ENCODE measurements around the gene OLFML2B.
A peak's percentile ranks its signal among the peaks of the same experiment; 100 is the strongest.

The OLFML2B gene

DNA sequence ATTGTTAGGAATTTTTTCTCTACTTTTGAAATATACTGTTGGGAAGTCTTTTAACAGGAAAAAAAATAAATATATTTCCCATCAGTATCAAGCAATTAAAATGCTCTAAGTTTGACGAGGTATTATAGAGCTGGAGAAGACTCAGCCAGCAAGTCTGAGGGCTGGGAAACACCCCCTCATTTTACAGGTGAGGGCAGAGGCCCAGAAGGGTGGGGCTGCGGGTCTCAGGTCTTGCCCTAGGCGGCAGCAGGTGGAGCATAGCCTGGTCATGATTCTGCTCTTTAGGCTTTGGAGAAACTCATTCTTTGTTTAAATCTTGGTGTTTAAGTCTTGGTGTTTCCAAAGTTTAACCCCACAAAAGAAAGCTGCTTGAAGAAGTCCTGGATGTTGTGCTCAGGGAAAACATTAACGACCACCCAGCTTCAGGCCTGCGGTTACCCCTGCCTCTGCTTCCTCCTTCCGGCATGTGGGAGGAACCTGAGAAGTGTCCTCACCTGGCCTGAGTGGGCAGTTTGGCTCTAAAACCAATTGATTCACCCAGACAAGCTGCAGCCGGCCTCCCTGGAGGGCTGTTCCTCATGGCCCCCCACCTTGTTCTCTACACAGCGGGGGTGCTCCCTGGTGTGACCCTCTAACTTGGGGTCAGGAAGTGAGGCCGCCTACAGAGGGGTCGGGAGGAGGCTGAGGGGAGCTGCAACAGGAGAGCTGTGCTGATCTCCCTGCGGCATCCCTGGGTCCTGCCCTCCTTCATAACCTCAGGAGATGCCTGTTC lies 41.7 kb downstream of the OLFML2B start:
- no peak for DNase-seq (ENCODE audit: low read depth in 2 of 3, low spot score in 1 of 3)

DNA sequence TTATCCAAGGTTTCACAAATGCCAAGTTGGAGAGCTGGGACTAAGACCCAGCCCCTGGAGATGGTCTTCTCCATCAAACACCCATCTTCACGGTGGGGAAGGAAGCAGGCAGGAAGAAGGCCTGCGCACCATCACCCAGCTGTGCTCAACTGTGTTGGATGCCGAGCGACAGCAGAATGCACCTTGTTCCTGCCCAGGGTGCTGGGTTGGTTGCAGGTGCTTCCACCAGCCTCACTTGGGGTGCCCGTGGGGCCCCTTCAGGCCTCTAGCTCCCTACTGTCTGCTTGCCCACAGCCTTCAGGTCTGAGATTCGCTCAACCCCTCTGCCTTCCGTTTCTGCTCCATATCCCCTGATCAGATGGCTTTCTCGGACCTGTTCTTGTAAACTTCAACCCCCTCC lies 42.5 kb downstream of the OLFML2B start:
- no peak for DNase-seq (ENCODE audit: low read depth in 2 of 3, low spot score in 1 of 3)

DNA sequence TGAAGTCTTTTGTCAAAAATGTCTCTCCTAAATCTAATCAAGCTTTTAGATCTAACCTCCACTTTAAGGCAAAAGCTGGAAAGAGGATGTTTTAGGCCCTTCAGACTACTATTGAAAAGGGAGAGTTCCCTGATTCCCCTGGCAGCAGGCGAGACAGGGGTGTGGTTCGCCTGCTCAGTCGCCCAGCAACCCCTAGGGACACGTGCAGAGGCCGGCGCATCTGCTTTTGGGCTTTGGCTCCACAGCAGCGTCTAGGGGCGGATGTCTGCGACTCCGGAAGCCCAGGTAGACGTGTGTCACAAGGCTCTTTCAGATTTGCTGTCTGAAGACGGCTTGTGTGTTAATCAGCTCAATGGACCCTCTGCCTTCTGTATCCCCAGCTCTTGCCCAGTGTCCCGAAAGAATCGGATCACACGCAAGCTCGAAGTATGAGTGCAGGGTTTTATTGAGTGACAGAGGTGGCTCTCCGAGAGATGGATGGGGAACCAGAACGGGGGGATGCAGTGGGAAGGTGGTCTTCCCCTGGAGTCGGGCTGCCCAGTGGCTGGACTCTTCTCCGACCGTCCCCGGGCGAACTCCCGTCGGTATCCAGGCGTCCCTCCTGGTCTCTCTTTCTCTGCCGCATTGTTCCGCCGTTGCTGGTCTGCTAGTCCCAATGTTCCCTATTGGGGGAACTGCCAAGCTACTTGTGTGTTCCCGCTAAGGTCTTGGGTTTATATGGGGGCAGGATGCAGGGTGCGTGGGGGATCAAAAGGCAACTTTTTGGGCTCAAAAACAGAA lies 45.5 kb downstream of the OLFML2B start:
- DNase-seq (ENCODE audit: low read depth in 2 of 3, low spot score in 1 of 3): no peak

DNA sequence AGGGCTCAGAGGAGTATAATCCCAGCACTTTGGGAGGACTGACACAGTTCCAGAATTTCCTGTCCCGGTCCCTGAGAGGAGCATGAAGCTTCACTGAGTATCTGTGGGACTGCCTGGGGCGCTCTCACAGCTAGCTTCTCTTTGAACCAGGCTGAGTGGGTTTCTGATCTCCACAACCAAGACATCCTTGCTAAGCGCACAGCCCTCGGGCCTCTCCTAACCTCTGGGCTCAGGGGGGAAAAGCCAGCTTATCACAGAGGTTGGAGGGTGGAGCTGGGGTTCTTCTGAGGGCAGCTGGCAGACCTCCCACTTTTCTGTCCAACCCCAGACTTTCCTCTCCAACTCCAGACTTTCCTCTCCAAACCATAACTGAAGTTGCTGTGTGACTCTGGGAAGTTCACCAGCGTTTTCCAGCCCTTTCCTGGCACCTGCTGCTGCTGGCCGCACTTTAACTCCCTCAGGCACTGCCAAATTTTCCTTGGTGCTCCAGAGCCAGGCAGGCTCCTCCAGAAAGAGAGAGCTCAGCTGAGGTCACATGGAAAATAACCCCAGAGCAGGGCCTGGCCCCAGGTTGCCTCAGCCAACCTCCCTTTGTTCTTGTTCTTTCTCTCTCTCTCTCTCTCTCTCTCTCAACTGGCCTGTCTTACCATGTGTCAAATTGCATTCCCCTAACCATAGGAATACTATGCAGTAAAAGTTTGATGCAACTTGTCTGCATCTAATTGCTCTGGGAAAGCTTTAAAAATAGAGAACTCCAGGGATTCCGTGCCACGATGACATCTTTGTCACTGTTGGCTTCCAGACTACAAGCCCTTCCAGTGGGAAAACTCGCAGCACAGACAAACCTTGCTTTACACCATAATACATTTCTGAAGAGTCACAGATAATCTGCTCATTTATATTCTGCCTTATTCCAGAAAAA lies 49.5 kb downstream of the OLFML2B start:
- DNase-seq (ENCODE audit: low read depth in 2 of 3, low spot score in 1 of 3): no peak

DNA sequence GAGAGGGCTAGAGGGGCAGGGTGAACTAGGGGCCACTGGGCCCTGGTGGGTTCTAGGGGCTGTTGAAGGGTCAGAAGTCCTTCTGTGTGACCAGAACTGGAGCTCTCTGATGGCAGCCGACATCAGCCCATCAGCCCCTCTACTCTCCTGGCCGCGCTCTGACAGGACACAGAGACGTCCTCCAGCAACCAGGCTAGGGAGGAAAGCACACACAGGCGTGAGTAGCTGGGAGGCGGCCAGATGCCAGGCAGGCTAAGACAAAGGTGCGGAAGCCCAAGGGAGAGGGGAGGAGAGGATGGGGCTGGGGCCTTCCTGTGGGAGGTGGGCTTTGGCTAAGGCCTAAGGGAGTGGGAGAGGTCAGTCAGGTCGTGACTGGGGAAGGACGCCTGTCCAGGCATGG lies 50.8 kb downstream of the OLFML2B start:
- DNase-seq (ENCODE audit: low read depth in 2 of 3, low spot score in 1 of 3): no peak

DNA sequence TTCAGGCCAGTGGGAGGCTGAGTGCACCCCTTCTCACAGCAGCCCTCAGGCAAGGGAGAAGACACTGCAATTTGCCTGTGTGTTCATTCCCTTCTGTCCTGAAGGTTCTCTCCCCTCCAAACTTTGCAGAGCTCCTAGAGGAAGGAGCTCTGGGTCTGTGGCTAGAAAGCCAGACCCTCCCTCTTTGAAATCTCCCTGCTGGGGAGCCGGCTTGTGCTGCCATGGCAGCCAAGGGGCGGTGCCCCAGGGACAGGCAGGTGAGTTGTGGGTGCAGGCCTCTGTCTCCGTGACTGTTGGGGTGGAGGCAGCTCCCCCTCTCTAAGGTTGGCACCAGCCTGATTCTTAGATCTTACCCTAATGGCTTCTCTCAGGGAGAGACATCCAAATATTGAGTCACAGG lies 53.0 kb downstream of the OLFML2B start:
- DNase-seq (ENCODE audit: low read depth in 2 of 3, low spot score in 1 of 3): no peak

DNA sequence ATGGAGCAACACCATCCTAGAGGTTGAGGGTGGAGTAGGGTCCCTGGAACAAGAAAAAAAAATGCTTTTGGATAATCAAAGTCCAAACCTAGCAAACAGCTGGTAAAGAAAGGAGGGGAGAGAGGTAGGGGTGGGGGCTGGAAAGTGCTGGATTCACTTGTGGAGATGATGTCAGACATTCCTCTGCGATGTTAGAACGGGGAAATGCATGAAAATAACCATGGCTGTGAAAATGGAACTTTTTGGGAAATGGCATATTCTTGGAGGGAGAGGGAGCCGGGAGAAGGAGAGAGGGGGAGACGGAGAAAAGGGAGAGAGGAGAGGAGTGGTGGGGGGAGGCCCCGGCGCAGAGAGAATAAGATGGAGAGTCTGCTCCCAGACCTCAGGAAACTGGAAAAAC lies 53.6 kb downstream of the OLFML2B start:
- DNase-seq (ENCODE audit: low read depth in 2 of 3, low spot score in 1 of 3): no peak

DNA sequence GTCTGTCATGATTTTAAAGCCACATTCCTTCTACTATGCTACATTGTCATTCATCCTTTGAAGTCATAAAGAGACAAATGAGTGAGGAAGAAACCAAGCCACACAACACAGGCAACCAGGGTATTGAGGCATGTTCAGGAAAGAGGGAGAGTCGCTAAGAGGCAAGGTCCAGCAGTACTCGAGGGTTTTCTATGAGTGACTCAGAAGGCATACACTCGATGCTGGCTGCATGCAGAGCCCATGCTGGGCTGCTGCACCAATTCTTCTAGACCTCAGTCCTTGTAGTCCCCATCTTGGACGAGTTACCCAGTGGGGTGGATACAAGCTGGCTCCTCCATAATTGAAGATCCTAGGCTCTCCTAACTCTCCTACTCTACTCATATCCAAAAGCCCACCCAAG lies 57.6 kb downstream of the OLFML2B start:
- no peak for DNase-seq (ENCODE audit: low read depth in 2 of 3, low spot score in 1 of 3)

DNA sequence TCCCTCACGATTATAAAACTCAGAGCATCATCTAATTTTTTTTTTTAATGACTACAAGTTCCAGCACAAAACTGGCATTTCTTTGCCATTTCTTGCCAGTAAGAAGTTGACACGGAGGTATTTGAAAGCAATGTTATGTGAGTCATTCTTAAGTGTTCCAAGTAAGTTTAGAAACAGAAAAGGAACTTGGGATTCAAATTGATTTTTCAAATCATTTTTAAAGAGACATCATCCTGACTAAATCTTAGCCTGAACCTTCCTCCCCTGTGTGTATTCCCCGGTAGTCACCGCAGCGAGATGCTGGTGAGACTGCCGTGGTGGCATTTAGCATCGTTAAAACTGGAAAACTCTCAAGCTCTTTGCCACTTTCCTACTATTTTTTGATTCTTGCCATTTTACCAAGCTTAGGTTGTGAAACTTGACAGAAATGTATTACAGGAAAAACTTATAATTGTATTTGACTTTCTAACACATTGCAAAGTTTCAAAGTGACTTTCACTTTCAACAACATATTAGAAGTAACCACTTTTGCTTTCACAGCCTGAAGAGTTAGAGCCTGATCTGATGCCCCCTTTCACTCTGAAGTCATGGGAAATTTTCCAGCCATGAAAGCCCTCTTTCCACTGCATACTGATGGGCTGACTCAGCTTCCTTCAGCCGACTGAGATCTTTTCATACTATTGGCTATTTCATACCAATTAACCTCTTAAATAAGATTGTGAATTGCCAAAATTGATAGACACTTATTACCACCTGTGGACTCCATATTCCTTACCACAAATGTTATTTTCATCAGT lies 61.4 kb downstream of the OLFML2B start:
- peak; percentile 28 to 40 (median 39) for DNase-seq (ENCODE audit: low read depth in 2 of 3, low spot score in 1 of 3)

DNA sequence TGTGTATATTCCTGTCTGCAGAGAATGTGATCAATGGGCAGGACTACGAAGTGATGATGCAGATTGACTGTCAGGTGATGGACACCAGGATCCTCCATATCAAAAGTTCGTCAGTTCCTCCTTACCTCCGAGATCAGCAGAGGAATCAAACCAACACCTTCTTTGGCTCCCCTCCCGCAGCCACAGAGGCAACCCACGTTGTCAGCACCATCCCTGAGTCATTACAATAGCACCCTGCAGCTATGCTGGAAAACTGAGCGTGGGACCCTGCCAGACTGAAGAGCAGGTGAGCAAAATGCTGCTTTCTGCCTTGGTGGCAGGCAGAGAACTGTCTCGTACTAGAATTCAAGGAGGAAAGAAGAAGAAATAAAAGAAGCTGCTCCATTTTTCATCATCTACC lies 65.2 kb downstream of the OLFML2B start:
- peak in 1 of 3 donors; percentile 9 for DNase-seq (ENCODE audit: low read depth in 2 of 3, low spot score in 1 of 3)

DNA sequence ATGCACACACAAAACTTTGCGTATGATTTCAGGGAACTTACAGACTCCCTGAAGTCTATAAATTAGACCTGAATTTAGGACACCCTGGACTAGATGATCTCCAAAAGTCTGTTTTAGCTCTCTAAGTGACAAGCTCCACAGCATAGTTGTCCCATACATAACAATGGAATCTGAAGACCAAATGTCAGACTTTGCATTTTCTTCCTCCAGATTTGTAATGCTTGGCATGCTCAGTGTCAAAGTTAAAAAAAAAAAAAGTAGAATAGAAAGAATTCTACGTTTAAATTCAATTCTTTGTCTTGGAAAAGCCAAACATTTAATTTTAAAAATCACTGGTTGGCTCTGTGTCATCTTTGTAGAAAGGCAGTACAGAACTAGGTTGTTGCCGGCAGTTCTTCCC lies 66.7 kb downstream of the OLFML2B start:
- DNase-seq (ENCODE audit: low read depth in 2 of 3, low spot score in 1 of 3): no peak

DNA sequence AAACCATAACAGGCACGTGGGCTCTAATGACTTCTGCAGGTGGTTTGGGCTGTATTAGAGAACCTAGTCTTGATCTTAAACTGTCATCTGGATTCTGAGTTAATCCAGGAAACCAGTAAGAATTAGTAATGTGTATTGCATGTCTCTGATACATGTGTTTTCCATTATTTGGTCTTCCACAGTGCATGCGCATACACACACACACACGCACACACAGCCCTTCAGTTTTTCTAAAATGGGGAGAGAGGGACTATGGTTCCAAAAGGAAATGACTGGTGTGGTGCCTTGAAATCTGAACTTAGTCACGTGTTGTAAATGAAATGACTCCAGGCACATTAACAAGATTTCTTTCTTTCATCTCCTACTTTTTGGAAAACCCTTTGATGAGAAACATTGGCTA lies 67.6 kb downstream of the OLFML2B start:
- no peak for DNase-seq (ENCODE audit: low read depth in 2 of 3, low spot score in 1 of 3)

DNA sequence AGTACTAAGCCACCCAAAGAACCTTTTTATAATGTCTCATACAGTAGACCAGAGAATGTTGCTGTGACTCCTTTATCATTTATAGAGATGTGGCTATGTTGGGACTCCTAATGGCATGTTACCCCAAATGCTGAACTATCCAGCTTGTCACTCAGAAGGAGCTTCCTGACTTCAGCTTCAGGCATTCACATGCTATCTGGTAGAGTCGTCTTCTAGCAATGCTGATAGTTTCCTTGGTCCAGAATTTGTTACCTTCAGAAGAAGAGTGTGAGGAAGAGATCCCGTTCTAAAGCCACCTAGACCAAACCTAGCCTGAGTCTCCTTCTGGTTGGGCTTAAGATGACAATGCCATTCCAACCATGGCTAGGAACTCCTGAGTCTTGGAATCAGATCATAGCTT lies 68.1 kb downstream of the OLFML2B start:
- no peak for DNase-seq (ENCODE audit: low read depth in 2 of 3, low spot score in 1 of 3)

DNA sequence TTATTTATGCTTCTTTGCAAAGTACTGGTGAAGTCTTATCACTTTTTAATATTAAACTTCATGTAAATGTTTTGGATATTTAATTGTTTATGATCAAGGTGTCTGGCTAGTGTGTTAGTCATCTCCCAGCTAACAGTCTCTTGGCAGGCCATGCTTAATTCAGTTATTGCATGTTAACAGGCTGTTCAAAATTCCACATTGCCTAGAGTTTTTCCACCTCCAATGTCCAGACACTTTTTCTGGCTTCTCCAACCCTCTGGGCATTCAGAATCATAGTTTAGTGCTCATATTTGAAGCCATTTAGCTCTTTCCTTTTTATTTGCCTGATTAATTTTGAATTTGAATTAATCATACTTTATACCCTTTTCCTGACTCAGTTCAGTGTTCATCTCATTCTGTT lies 69.2 kb downstream of the OLFML2B start:
- no peak for DNase-seq (ENCODE audit: low read depth in 2 of 3, low spot score in 1 of 3)

DNA sequence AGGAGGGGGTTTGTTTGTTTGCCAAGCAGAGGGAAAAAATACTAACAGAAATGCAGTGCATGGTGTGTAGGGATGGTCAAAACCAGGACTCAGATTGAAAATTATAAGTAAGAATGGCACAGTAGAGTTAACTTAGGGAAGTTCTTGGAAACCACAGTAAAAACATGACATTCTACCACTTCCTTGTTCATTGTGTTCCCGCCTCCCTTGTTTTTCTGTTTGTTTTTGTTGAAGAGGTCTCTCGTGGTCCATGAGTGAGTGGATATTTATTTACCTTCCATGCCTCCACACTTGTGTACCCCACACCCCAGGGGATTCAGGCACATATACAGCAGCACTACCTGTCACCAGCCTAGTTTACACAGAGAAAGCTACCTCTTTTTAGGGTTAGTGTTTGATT lies 69.6 kb downstream of the OLFML2B start:
- no peak for DNase-seq (ENCODE audit: low read depth in 2 of 3, low spot score in 1 of 3)

DNA sequence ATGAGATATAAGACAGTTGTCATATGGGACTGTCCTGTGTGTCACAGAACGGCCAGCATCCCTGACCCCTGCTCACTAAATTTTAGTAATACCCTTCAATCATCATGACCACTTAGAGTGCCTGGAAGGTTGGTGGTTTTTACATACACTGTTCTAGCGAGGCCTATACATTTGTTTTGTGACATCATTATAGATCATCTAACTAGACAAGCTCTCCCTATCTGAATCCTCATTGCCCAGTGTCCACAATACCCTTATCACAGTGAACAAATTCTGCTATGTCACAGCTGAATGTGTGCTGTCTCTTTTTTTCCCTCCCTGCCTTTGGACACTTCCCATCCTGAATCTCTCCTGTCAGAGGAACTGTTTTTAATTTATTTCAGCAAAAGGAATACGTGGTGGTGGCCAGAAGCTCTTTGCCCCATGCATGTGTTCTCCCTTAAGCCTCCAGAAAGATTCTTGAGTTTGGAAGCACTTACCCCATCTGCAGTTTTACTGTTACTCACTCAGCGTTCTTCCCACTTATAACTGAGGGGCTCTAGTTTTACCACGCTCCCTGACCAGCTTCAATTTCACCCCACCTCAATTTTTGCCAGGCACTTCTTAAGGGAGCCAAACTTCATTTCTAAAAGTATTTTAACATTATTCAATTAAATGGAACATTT lies 70.3 kb downstream of the OLFML2B start:
- no peak for DNase-seq (ENCODE audit: low read depth in 2 of 3, low spot score in 1 of 3)

DNA sequence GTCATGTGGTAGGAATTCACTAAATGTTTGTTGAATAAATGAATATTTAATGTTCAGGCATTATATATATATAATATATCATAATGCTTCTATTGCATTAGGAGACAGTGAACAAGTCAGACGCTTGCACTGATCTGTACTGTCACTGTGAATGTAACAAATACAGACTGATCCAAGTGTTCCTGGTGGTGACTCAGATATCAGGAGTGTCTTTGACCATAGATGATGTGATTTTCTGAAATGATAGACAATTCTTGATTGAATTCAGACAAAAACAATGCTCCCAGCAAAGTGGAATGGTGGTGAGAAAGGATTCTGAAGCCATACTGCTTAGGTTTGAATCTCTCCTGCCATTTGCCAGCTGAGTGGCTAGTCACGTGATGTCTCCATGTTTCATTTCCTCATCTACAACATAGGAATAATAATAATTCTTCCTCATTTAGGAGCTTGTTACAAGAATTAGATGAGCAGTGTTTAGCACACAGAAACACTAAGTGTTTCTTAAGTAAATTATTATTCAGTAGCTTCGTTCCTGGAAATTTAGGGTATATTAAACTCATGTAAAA lies 71.0 kb downstream of the OLFML2B start:
- no peak for DNase-seq (ENCODE audit: low read depth in 2 of 3, low spot score in 1 of 3)

DNA sequence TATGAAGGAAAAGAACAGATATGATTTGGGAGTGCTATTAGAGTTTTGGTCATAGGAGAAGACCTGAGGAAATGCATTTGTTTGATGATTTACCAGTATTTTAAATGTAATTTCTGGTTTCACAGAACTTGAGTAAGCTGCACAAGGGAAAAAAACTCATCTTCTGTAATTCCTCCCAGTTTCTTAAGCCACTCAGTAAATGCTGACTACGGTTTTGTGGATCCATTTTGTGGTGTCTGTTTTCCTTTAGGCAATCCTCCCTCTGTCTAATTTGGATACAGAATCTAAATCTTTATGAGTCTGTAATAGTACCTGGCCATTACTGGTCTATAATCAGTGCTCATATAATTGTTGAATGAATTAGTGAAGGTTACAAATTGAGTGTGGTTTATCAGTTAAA lies 72.0 kb downstream of the OLFML2B start:
- DNase-seq (ENCODE audit: low read depth in 2 of 3, low spot score in 1 of 3): no peak

DNA sequence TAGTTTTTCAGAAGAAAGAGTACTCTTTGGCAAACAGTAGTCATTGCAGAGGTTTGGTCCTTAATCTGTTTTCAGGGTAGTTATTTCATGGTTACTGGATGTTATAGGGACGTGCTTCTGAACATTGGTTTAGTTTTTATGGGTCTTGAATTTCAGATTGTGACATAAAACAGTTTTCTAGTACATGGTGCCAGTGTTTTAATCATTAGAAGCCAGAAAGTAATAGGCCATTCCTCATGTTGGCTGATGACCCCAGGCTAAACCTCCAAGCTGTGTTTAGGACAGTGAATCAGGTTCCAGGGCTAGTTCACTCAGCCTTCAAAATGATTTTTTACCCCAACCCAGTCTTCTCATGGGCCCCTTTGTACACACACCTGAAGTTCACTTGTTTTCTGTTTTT lies 73.3 kb downstream of the OLFML2B start:
- DNase-seq (ENCODE audit: low read depth in 2 of 3, low spot score in 1 of 3): no peak

DNA sequence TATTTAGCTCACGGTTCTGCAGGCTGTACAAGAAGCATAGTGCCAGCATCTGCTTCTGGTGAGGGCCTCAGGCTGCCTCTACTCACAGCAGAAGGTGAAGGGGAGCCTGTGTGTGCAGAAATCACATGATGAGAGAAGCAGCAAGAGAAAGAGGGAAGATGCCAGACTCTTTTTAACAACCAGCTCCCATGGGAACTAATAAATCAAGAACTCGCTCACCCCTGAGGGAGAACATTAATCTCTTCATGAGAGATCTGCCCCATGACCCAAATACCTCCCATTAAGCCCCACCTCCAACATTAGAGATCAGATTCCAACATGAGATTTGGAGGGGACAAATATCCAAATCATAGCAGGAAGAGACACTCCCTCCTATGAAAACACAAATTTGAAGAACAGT lies 74.1 kb downstream of the OLFML2B start:
- DNase-seq (ENCODE audit: low read depth in 2 of 3, low spot score in 1 of 3): no peak

All from stimulated activated CD4-positive, alpha-beta T cell treated with anti-CD3 and anti-CD28 coated beads, Interleukin-12 subunit alpha, Interleukin-12 subunit beta, amount 100 ng/mL, for 48 hours (primary cell).